ENCODE data around the gene ELMO3.

The ELMO3 gene

GRCh38 chr16:67246756-67247191, 47.8 kb downstream of the ELMO3 start:
- no peak for DNase-seq (ENCODE audit: low read depth, low spot score)
- peak overlapping the region; percentile 78 for H3K4me3 ChIP-seq (ENCODE audit: low read length)

- peak; percentile 92 for DNase-seq (ENCODE audit: low read depth, low spot score)
- H3K4me3 ChIP-seq (ENCODE audit: low read length) = peak within 1 kb of the TSS; percentile 78
These were observed 48.5 kb downstream of the ELMO3 start, which contains the start of gene FHOD1 for GRCh38 chr16:67247192-67248072. Gene FHOD1 (minus strand): TSS chr16:67247481. CDS start chr16:67247410, 71 bp downstream.

GRCh38 chr16:67248073-67248400, 49.1 kb downstream of the ELMO3 start:
- no peak for DNase-seq (ENCODE audit: low read depth, low spot score)
- H3K4me3 ChIP-seq (ENCODE audit: low read length) = peak overlapping the region; percentile 78

- DNase-seq (ENCODE audit: low read depth, low spot score) = no peak
- peak within 1 kb of the TSS; percentile 78 for H3K4me3 ChIP-seq (ENCODE audit: low read length)
These were observed 49.7 kb downstream of the ELMO3 start, which contains the start of gene SLC9A5 for GRCh38 chr16:67248401-67249177. Gene SLC9A5 (plus strand): TSS chr16:67248979. CDS start chr16:67249015, 36 bp downstream.

GRCh38 chr16:67249178-67250044, 50.5 kb downstream of the ELMO3 start:
- peak overlapping the region; percentile 18 for H3K4me3 ChIP-seq (ENCODE audit: low read length)
- DNase-seq (ENCODE audit: low read depth, low spot score) = no peak

DNA sequence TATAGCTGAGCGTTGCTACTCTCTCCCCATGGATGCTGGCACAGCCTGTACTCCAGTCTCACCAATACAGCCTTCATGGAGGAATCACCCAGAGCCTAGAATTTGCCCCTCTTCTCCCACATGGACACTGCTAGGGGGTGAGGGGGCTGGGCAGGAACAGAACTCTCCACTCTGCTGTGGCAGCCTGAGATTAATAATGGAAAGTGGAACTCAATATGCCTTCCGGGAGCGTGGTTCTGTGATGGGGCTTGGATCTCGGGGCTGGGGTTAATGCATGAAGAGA, 51.1 kb downstream of the ELMO3 start:
- no peak overlapping the region for H3K4me3 ChIP-seq (ENCODE audit: low read length)
- no peak for DNase-seq (ENCODE audit: low read depth, low spot score)

GRCh38 chr16:67252609-67253497, 53.9 kb downstream of the ELMO3 start:
- H3K4me3 ChIP-seq (ENCODE audit: low read length) = no peak overlapping the region
- no peak for DNase-seq (ENCODE audit: low read depth, low spot score)
